HepG2 (cell line): ENCODE data around the gene PARP3. TPM values are rescaled to one million over a fixed set of nuclear protein-coding genes. Genes with fewer than 3 reads are reported as not detected.
A peak's percentile ranks its signal among the peaks of the same experiment; 100 is the strongest.

ENCODE experiments used
- ASH2L ChIP-seq: fragments of 300-600, 200-600 bp; sonication (generic); IDR thresholded peaks from 2 replicates; pipeline ENCODE4 v1.7.0; 2017; ENCODE audit warnings: low read depth, mild to moderate bottlenecking, moderate library complexity, mixed read lengths, low read length; ENCODE audit not compliant: insufficient read length
- FIP1L1 ChIP-seq: fragments of 200-400 bp; formaldehyde crosslinking; IDR thresholded peaks from 2 replicates; pipeline ENCODE4 v1.6.1; 2018; ENCODE audit warnings: low read depth, mild to moderate bottlenecking, low read length, moderate library complexity, borderline replicate concordance; ENCODE audit not compliant: insufficient read depth
- HNF4A ChIP-seq: sonication (generic); formaldehyde crosslinking; IDR thresholded peaks from 2 replicates; pipeline ENCODE4 v1.4.0; 2020; ENCODE audit warnings: missing genetic modification reagents
- KAT2B ChIP-seq: fragments of 150-350 bp; IDR thresholded peaks from 2 replicates; pipeline ENCODE4 v1.6.1; 2014; ENCODE audit warnings: low read depth, low read length, borderline replicate concordance
- NFKBIZ ChIP-seq: IDR thresholded peaks from 2 replicates; pipeline ENCODE4 v1.6.1; 2018; ENCODE audit warnings: missing genetic modification reagents, missing compliant biosample characterization
- RARA ChIP-seq: IDR thresholded peaks from 2 replicates; pipeline ENCODE4 v1.6.1; 2016; ENCODE audit warnings: missing genetic modification reagents, missing compliant biosample characterization
- RBM39 ChIP-seq: fragments of 200-400 bp; formaldehyde crosslinking; IDR thresholded peaks from one replicate; pipeline ENCODE4 v1.6.1; 2018; ENCODE audit warnings: antibody characterized with exemption, mild to moderate bottlenecking, low read depth, low read length; ENCODE audit not compliant: poor library complexity, severe bottlenecking
- SP4 ChIP-seq: sonication (generic); formaldehyde crosslinking; IDR thresholded peaks from 2 replicates; pipeline ENCODE4 v1.8.1; 2023; ENCODE audit warnings: mild to moderate bottlenecking, missing genetic modification reagents
- ZFY ChIP-seq: sonication (generic); formaldehyde crosslinking; IDR thresholded peaks from 2 replicates; pipeline ENCODE4 v1.4.0; 2020; ENCODE audit warnings: missing genetic modification reagents
- ZNF431 ChIP-seq: sonication (generic); formaldehyde crosslinking; IDR thresholded peaks from 2 replicates; pipeline ENCODE4 v1.9.0; 2022; ENCODE audit warnings: missing genetic modification reagents, low read depth, mild to moderate bottlenecking, borderline replicate concordance
- polyA plus RNA-seq, 8 experiments: library from polyadenylated mRNA; depleted of rRNA in 3 of 8; stranded (reverse) in 7 of 8; unstranded in 1 of 8; fragments of >200 nt; fragmentation: Illumina TruSeq in 4 of 8; extraction: Trizol in 4 of 8; gene quantifications; 2 replicates each; pipeline versions ENCODE4 v1.2.1 to v1.2.3, GENCODE V29; 2011 to 2016; ENCODE audit warnings: low read depth in 4 of 8, missing spikeins in 1 of 8, mixed read lengths in 1 of 8; ENCODE audit not compliant: insufficient read depth in 1 of 8
- total RNA-seq, 5 experiments: library from RNA; depleted of rRNA; stranded (reverse); fragments of >200 nt; fragmentation: Illumina TruSeq; extraction: Trizol; gene quantifications; 2 replicates each; pipeline ENCODE4 v1.2.3, GENCODE V29; 2016; ENCODE audit warnings: low read depth in 1 of 5
- TF ChIP-seq, protein P1 (sequence below), 2 experiments: sonication (generic) in 1 of 2; formaldehyde crosslinking in 1 of 2; IDR thresholded peaks; 2 replicates each; pipeline versions ENCODE4 v1.4.0 to v1.6.1; 2018 to 2020; ENCODE audit warnings: missing genetic modification reagents in 2 of 2, borderline replicate concordance in 1 of 2, low read depth in 1 of 2, mild to moderate bottlenecking in 1 of 2, missing biosample characterization in 1 of 2
- TF ChIP-seq, protein P2 (sequence below): IDR thresholded peaks from 2 replicates; pipeline ENCODE4 v1.6.1; 2018; ENCODE audit warnings: missing genetic modification reagents
- TF ChIP-seq, protein P3 (sequence below): IDR thresholded peaks from 2 replicates; pipeline ENCODE4 v1.6.1; 2016; ENCODE audit warnings: low read depth, control low read depth
- TF ChIP-seq, protein P4 (sequence below): sonication (generic); formaldehyde crosslinking; IDR thresholded peaks from 2 replicates; pipeline ENCODE4 v1.8.1; 2022; ENCODE audit warnings: low read depth, mild to moderate bottlenecking, missing genetic modification reagents
- TF ChIP-seq, protein P5 (sequence below): sonication (generic); IDR thresholded peaks from 2 replicates; pipeline ENCODE4 v1.6.1; 2016; ENCODE audit warnings: low read depth, borderline replicate concordance
- TF ChIP-seq, protein P6 (sequence below): sonication (generic); formaldehyde crosslinking; IDR thresholded peaks from 2 replicates; pipeline ENCODE4 v1.4.0; 2020; ENCODE audit warnings: mild to moderate bottlenecking, missing genetic modification reagents
- TF ChIP-seq, protein P7 (sequence below): sonication (generic); formaldehyde crosslinking; IDR thresholded peaks from 2 replicates; pipeline ENCODE4 v1.8.1; 2023; ENCODE audit warnings: missing genetic modification reagents, inconsistent platforms, borderline replicate concordance

PARP3 gene
- total and polyA plus RNA-seq, 2 of the 13 experiments (the other 11 are each of a cell fraction or from before 2014, with no cell fraction given) = 11.2 to 21.5 TPM

DNA sequence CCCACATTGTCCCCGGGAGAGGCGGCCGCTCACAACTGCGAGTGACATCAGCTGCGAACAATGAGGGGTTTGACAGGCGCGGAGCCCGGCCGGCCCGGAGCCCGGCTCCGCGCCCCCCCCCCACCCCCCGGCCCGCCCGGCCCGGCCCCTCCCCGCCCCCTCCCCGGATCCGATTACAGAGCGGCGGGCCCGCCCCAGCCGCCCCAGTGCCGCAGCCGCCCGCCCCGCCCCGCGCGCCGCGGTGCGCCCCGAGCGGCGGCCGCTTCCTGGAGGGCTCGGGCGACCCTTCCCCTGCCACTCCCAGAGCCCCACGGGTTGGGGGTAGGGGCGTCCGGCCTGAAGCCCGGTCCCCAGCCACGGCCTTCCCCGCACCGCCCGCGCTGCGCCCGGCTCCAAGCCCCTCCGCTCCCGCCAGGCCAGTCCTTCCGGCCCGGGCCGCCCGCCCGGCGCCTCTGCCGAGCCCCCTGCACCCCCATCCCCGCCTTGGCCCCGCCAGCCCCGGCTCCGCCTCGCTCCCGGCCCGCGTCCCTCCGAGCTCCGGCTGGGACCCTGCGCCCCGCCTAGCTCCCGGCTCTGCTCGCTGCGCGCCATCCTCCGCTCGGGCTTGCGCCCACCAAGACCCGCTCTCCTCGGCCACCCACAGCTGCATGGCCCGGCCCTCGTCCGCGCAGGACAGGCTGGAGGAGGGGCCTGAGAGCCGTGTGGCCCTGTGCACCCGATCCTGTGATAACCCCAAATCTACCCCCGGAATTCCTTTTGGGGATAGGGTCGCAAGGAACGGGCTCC lies 25.4 kb downstream of the PARP3 start, which contains the start of gene PCBP4 (continued):
- TF ChIP-seq, protein P1, sequence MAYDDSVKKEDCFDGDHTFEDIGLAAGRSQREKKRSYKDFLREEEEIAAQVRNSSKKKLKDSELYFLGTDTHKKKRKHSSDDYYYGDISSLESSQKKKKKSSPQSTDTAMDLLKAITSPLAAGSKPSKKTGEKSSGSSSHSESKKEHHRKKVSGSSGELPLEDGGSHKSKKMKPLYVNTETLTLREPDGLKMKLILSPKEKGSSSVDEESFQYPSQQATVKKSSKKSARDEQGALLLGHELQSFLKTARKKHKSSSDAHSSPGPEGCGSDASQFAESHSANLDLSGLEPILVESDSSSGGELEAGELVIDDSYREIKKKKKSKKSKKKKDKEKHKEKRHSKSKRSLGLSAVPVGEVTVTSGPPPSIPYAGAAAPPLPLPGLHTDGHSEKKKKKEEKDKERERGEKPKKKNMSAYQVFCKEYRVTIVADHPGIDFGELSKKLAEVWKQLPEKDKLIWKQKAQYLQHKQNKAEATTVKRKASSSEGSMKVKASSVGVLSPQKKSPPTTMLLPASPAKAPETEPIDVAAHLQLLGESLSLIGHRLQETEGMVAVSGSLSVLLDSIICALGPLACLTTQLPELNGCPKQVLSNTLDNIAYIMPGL (CRISPR knock-in tag; IDR thresholded peaks at IDR 0.05; ENCODE audit: borderline replicate concordance in 1 of 2, low read depth in 1 of 2) = 0 out of 4 replicates have a peak, but pooled peaks of 1 of the 2 experiments have one; percentile 17
- TF ChIP-seq, protein P2, sequence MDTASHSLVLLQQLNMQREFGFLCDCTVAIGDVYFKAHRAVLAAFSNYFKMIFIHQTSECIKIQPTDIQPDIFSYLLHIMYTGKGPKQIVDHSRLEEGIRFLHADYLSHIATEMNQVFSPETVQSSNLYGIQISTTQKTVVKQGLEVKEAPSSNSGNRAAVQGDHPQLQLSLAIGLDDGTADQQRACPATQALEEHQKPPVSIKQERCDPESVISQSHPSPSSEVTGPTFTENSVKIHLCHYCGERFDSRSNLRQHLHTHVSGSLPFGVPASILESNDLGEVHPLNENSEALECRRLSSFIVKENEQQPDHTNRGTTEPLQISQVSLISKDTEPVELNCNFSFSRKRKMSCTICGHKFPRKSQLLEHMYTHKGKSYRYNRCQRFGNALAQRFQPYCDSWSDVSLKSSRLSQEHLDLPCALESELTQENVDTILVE = 0 out of 2 replicates have a peak, but pooled peaks have one; percentile 6
- TF ChIP-seq, protein P3, sequence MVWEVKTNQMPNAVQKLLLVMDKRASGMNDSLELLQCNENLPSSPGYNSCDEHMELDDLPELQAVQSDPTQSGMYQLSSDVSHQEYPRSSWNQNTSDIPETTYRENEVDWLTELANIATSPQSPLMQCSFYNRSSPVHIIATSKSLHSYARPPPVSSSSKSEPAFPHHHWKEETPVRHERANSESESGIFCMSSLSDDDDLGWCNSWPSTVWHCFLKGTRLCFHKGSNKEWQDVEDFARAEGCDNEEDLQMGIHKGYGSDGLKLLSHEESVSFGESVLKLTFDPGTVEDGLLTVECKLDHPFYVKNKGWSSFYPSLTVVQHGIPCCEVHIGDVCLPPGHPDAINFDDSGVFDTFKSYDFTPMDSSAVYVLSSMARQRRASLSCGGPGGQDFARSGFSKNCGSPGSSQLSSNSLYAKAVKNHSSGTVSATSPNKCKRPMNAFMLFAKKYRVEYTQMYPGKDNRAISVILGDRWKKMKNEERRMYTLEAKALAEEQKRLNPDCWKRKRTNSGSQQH (CRISPR knock-in tag) = peak; percentile 24; the same call in 1 of the 2 replicates
- TF ChIP-seq SP4 (CRISPR knock-in tag) = peak; percentile 64; the same call in 1 of the 2 replicates
- TF ChIP-seq, protein P4, sequence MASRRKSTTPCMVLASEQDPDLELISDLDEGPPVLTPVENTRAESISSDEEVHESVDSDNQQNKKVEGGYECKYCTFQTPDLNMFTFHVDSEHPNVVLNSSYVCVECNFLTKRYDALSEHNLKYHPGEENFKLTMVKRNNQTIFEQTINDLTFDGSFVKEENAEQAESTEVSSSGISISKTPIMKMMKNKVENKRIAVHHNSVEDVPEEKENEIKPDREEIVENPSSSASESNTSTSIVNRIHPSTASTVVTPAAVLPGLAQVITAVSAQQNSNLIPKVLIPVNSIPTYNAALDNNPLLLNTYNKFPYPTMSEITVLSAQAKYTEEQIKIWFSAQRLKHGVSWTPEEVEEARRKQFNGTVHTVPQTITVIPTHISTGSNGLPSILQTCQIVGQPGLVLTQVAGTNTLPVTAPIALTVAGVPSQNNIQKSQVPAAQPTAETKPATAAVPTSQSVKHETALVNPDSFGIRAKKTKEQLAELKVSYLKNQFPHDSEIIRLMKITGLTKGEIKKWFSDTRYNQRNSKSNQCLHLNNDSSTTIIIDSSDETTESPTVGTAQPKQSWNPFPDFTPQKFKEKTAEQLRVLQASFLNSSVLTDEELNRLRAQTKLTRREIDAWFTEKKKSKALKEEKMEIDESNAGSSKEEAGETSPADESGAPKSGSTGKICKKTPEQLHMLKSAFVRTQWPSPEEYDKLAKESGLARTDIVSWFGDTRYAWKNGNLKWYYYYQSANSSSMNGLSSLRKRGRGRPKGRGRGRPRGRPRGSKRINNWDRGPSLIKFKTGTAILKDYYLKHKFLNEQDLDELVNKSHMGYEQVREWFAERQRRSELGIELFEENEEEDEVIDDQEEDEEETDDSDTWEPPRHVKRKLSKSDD (CRISPR knock-in tag) = no peak
- TF ChIP-seq FIP1L1 = no peak
- TF ChIP-seq ZFY (CRISPR knock-in tag) = peak; percentile 71
- no peak for TF ChIP-seq NFKBIZ (CRISPR knock-in tag)
- TF ChIP-seq RBM39 = peak; percentile 41
- TF ChIP-seq, protein P5, sequence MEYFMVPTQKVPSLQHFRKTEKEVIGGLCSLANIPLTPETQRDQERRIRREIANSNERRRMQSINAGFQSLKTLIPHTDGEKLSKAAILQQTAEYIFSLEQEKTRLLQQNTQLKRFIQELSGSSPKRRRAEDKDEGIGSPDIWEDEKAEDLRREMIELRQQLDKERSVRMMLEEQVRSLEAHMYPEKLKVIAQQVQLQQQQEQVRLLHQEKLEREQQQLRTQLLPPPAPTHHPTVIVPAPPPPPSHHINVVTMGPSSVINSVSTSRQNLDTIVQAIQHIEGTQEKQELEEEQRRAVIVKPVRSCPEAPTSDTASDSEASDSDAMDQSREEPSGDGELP = peak; percentile 56; the same call in 1 of the 2 replicates
- TF ChIP-seq ZNF431 (CRISPR knock-in tag) = 0 out of 2 replicates have a peak, but pooled peaks have one; percentile 11
- TF ChIP-seq ASH2L = peak; percentile 43
- TF ChIP-seq, protein P6, sequence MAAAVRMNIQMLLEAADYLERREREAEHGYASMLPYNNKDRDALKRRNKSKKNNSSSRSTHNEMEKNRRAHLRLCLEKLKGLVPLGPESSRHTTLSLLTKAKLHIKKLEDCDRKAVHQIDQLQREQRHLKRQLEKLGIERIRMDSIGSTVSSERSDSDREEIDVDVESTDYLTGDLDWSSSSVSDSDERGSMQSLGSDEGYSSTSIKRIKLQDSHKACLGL (CRISPR knock-in tag) = no peak
- TF ChIP-seq HNF4A = no peak
- no peak for TF ChIP-seq KAT2B
- TF ChIP-seq RARA (CRISPR knock-in tag) = no peak
- TF ChIP-seq, protein P7, sequence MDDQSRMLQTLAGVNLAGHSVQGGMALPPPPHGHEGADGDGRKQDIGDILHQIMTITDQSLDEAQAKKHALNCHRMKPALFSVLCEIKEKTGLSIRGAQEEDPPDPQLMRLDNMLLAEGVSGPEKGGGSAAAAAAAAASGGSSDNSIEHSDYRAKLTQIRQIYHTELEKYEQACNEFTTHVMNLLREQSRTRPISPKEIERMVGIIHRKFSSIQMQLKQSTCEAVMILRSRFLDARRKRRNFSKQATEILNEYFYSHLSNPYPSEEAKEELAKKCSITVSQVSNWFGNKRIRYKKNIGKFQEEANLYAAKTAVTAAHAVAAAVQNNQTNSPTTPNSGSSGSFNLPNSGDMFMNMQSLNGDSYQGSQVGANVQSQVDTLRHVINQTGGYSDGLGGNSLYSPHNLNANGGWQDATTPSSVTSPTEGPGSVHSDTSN (CRISPR knock-in tag) = no peak
